ENCODE measurements around the gene MYDGF. TPM values are rescaled to one million over a fixed set of nuclear protein-coding genes. Genes with fewer than 3 reads are reported as not detected.

MYDGF gene
- total and polyA plus RNA-seq, 2 of the 13 experiments (the other 11 are each of a cell fraction or from before 2014, with no cell fraction given) = 116 to 198 TPM

GRCh38 chr19:4715529-4716221 lies 45.5 kb upstream of the MYDGF start (continued):
- no peak for TF ChIP-seq ZNF407 (CRISPR knock-in tag; IDR thresholded peaks at IDR 0.05; ENCODE audit: not compliant biosample characterization)
- no peak for TF ChIP-seq MBNL3 (CRISPR knock-in tag; conservative IDR thresholded peaks at IDR 0.05)
- TF ChIP-seq CHD2 (IDR thresholded peaks at IDR 0.05; ENCODE audit: low read depth, low read length) = no peak
- peak; percentile 76; the same call in 1 of the 2 replicates for TF ChIP-seq SMAD3 (CRISPR knock-in tag; IDR thresholded peaks at IDR 0.05)
- no peak for TF ChIP-seq MXD1 (CRISPR knock-in tag; IDR thresholded peaks at IDR 0.05)
- no peak for TF ChIP-seq MED8 (CRISPR knock-in tag; IDR thresholded peaks at IDR 0.05; ENCODE audit: insufficient replicate concordance)
- no peak for TF ChIP-seq BORCS8-MEF2B (CRISPR knock-in tag; IDR thresholded peaks at IDR 0.05)
- TF ChIP-seq AGO2 (optimal IDR thresholded peaks at IDR 0.05; ENCODE audit: low read depth, low read length) = peak; percentile 37
- TF ChIP-seq KAT7 (CRISPR knock-in tag; IDR thresholded peaks at IDR 0.05; ENCODE audit: borderline replicate concordance) = no peak
- TF ChIP-seq FOXO1 (CRISPR knock-in tag; IDR thresholded peaks at IDR 0.05) = no peak; the same call in 1 of the 2 replicates
- no peak for TF ChIP-seq GZF1 (CRISPR knock-in tag; IDR thresholded peaks at IDR 0.05)
- no peak for TF ChIP-seq ZNF570 (CRISPR knock-in tag; IDR thresholded peaks at IDR 0.05; ENCODE audit: borderline replicate concordance)
- no peak for TF ChIP-seq ZNF383 (CRISPR knock-in tag; IDR thresholded peaks at IDR 0.05; ENCODE audit: borderline replicate concordance)
- TF ChIP-seq ZNF354B (CRISPR knock-in tag; IDR thresholded peaks at IDR 0.05) = no peak
- peak; percentile 77 for TF ChIP-seq ZNF501 (CRISPR knock-in tag; IDR thresholded peaks at IDR 0.05)
- TF ChIP-seq ZBTB20 (CRISPR knock-in tag; IDR thresholded peaks at IDR 0.05; ENCODE audit: borderline replicate concordance, low read depth) = peak; percentile 17; the same call in 1 of the 2 replicates
- no peak for TF ChIP-seq DNMT3B (CRISPR knock-in tag; conservative IDR thresholded peaks at IDR 0.05)
- TF ChIP-seq ZNF768 (CRISPR knock-in tag; IDR thresholded peaks at IDR 0.05) = no peak
- peak; percentile 94 for TF ChIP-seq SKIL (CRISPR knock-in tag; IDR thresholded peaks at IDR 0.05; ENCODE audit: borderline replicate concordance)
- TF ChIP-seq DNMT1 (CRISPR knock-in tag; IDR thresholded peaks at IDR 0.05) = no peak

All from HepG2 (cell line).